ENCODE results near the gene LKAAEAR1. TPM values are rescaled to one million over a fixed set of nuclear protein-coding genes. Genes with fewer than 3 reads are reported as not detected.

LKAAEAR1 gene
- total and polyA plus RNA-seq, 2 of the 13 experiments (the other 11 are each of a cell fraction or from before 2014, with no cell fraction given) = not detected

DNA sequence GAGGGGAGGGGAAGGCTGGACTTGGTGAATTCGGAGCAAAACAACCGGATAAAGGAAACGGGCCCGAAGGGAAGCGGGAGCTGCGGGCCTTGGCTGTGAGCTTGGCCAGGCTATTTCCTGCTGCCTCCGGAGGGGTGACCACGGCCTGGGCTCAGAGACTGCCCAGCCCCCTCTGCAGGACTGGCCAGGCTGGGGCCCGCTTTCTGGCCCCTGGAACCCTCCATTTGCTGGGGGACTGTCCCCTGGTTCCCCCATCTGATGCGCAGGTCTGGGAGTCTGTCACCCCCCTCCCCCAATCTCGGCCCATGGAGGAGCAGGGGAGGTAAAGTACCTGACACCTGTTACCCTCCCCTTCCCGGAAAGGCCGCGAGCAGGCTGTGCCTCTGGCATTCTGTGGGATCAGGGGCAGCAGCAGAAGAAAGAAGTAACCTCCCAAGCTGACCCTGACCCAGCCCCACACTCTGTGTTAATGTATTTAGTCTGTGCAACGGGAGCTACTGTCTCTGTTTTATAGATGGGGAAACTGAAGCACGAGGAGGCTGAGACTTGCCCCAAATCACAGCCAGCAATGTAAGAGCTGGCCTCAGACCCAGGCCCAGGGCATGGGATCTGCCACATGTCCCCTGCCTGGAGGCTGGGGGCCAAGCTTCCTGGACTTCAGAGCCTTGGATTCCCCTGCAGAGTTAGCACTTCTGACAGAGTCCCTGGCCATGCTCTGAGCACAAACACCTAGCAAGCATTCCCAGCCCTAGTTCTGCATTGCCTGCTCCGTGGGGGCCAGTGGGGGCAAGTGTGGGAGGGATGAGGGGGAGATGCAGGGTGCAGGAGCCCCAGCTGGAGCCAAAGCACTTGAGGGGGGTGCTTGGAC lies 44.7 kb downstream of the LKAAEAR1 start (continued):
- TF ChIP-seq HES4 (CRISPR knock-in tag; IDR thresholded peaks at IDR 0.05; ENCODE audit: borderline replicate concordance) = peak; percentile 49; the same call in 1 of the 2 replicates
- TF ChIP-seq, protein P1, sequence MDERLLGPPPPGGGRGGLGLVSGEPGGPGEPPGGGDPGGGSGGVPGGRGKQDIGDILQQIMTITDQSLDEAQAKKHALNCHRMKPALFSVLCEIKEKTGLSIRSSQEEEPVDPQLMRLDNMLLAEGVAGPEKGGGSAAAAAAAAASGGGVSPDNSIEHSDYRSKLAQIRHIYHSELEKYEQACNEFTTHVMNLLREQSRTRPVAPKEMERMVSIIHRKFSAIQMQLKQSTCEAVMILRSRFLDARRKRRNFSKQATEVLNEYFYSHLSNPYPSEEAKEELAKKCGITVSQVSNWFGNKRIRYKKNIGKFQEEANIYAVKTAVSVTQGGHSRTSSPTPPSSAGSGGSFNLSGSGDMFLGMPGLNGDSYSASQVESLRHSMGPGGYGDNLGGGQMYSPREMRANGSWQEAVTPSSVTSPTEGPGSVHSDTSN (CRISPR knock-in tag; IDR thresholded peaks at IDR 0.05) = no peak
- no peak for TF ChIP-seq ZNF816 (CRISPR knock-in tag; IDR thresholded peaks at IDR 0.05; ENCODE audit: borderline replicate concordance)
- no peak for TF ChIP-seq ZNF143 (CRISPR knock-in tag; IDR thresholded peaks at IDR 0.05)
- no peak for TF ChIP-seq SMYD3 (CRISPR knock-in tag; IDR thresholded peaks at IDR 0.05)
- TF ChIP-seq, protein P2, sequence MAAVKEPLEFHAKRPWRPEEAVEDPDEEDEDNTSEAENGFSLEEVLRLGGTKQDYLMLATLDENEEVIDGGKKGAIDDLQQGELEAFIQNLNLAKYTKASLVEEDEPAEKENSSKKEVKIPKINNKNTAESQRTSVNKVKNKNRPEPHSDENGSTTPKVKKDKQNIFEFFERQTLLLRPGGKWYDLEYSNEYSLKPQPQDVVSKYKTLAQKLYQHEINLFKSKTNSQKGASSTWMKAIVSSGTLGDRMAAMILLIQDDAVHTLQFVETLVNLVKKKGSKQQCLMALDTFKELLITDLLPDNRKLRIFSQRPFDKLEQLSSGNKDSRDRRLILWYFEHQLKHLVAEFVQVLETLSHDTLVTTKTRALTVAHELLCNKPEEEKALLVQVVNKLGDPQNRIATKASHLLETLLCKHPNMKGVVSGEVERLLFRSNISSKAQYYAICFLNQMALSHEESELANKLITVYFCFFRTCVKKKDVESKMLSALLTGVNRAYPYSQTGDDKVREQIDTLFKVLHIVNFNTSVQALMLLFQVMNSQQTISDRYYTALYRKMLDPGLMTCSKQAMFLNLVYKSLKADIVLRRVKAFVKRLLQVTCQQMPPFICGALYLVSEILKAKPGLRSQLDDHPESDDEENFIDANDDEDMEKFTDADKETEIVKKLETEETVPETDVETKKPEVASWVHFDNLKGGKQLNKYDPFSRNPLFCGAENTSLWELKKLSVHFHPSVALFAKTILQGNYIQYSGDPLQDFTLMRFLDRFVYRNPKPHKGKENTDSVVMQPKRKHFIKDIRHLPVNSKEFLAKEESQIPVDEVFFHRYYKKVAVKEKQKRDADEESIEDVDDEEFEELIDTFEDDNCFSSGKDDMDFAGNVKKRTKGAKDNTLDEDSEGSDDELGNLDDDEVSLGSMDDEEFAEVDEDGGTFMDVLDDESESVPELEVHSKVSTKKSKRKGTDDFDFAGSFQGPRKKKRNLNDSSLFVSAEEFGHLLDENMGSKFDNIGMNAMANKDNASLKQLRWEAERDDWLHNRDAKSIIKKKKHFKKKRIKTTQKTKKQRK (IDR thresholded peaks at IDR 0.05; ENCODE audit: low read length) = no peak
- TF ChIP-seq CCDC6 (CRISPR knock-in tag; IDR thresholded peaks at IDR 0.05) = no peak
- no peak for TF ChIP-seq FOXK2 (IDR thresholded peaks at IDR 0.05)
- TF ChIP-seq, protein P3, sequence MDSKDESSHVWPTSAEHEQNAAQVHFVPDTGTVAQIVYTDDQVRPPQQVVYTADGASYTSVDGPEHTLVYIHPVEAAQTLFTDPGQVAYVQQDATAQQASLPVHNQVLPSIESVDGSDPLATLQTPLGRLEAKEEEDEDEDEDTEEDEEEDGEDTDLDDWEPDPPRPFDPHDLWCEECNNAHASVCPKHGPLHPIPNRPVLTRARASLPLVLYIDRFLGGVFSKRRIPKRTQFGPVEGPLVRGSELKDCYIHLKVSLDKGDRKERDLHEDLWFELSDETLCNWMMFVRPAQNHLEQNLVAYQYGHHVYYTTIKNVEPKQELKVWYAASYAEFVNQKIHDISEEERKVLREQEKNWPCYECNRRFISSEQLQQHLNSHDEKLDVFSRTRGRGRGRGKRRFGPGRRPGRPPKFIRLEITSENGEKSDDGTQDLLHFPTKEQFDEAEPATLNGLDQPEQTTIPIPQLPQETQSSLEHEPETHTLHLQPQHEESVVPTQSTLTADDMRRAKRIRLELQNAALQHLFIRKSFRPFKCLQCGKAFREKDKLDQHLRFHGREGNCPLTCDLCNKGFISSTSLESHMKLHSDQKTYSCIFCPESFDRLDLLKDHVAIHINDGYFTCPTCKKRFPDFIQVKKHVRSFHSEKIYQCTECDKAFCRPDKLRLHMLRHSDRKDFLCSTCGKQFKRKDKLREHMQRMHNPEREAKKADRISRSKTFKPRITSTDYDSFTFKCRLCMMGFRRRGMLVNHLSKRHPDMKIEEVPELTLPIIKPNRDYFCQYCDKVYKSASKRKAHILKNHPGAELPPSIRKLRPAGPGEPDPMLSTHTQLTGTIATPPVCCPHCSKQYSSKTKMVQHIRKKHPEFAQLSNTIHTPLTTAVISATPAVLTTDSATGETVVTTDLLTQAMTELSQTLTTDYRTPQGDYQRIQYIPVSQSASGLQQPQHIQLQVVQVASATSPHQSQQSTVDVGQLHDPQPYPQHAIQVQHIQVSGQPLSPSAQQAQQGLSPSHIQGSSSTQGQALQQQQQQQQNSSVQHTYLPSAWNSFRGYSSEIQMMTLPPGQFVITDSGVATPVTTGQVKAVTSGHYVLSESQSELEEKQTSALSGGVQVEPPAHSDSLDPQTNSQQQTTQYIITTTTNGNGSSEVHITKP (CRISPR knock-in tag; IDR thresholded peaks at IDR 0.05; ENCODE audit: low read depth) = no peak
- TF ChIP-seq, protein P4, sequence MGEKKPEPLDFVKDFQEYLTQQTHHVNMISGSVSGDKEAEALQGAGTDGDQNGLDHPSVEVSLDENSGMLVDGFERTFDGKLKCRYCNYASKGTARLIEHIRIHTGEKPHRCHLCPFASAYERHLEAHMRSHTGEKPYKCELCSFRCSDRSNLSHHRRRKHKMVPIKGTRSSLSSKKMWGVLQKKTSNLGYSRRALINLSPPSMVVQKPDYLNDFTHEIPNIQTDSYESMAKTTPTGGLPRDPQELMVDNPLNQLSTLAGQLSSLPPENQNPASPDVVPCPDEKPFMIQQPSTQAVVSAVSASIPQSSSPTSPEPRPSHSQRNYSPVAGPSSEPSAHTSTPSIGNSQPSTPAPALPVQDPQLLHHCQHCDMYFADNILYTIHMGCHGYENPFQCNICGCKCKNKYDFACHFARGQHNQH (CRISPR knock-in tag; IDR thresholded peaks at IDR 0.05) = no peak
- TF ChIP-seq ZNF83 (CRISPR knock-in tag; IDR thresholded peaks at IDR 0.05; ENCODE audit: borderline replicate concordance) = no peak
- TF ChIP-seq SKI (IDR thresholded peaks at IDR 0.05; ENCODE audit: partially characterized antibody) = no peak
- TF ChIP-seq, protein P5, sequence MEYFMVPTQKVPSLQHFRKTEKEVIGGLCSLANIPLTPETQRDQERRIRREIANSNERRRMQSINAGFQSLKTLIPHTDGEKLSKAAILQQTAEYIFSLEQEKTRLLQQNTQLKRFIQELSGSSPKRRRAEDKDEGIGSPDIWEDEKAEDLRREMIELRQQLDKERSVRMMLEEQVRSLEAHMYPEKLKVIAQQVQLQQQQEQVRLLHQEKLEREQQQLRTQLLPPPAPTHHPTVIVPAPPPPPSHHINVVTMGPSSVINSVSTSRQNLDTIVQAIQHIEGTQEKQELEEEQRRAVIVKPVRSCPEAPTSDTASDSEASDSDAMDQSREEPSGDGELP (IDR thresholded peaks at IDR 0.05; ENCODE audit: borderline replicate concordance, low read depth) = no peak
- TF ChIP-seq NFRKB (IDR thresholded peaks at IDR 0.05) = no peak
- no peak for TF ChIP-seq AHR (CRISPR knock-in tag; IDR thresholded peaks at IDR 0.05)
- TF ChIP-seq PHF5A (CRISPR knock-in tag; IDR thresholded peaks at IDR 0.05; ENCODE audit: low read depth, unreplicated experiment) = no peak

Measured in HepG2 (cell line).